B cell (primary cell): Measurements from ENCODE around the gene EXOC6B. TPM values are rescaled to one million over a fixed set of nuclear protein-coding genes. Genes with fewer than 3 reads are reported as not detected.

Source experiments
- ATAC-seq: fragments of 200-7000 bp; cut with Tn5 transposase; one replicate; pipeline ENCODE4 v1.10.0; 2021; ENCODE audit warnings: low read depth, mild to moderate bottlenecking, moderate number of reproducible peaks, moderate library complexity
- CTCF ChIA-PET: fragments of 350-600 bp; sonication (Branson Sonifier 250); formaldehyde crosslinking; loops from one replicate; lab custom pipeline; 2021; ENCODE audit warnings: antibody characterized with exemption, inconsistent platforms; lab: Charles Lee
- POLR2A ChIA-PET: fragments of 350-600 bp; sonication (Branson Sonifier 250); formaldehyde crosslinking; loops from one replicate; lab custom pipeline; 2021; ENCODE audit warnings: antibody characterized with exemption; lab: Charles Lee
- DNase-seq: peaks from one replicate; pipeline ENCODE4 v3.0.0; 2013
- H2AFZ ChIP-seq: 2 replicates; pipeline ENCODE4 v1.6.1; 2012; ENCODE audit warnings: mild to moderate bottlenecking, low read depth, low read length; ENCODE audit not compliant: insufficient read depth, poor library complexity, severe bottlenecking
- H3K27ac ChIP-seq, 2 donors: 1 replicate in 1 of 2; 2 replicates in 1 of 2; pipeline ENCODE4 v1.5.1; 2012 to 2013; ENCODE audit warnings: low read length in 2 of 2, mild to moderate bottlenecking in 2 of 2, moderate library complexity in 1 of 2
- H3K27me3 ChIP-seq, 4 experiments: fragments of 200-600 bp in 1 of 4; sonication (generic) in 1 of 4; replicated peaks in 1 of 4; 1 replicate in 2 of 4; 2 replicates in 2 of 4; pipeline versions ENCODE4 v1.6.1 to v1.7.0; 2013 to 2016; ENCODE audit warnings: low read length in 3 of 4, mild to moderate bottlenecking in 2 of 4, mixed read lengths in 1 of 4, moderate library complexity in 1 of 4; ENCODE audit not compliant: insufficient read depth in 4 of 4, control insufficient read depth in 3 of 4; ENCODE audit errors: control extremely low read depth in 1 of 4
- H3K36me3 ChIP-seq, 2 experiments: replicated peaks in 1 of 2; 1 replicate in 1 of 2; 2 replicates in 1 of 2; pipeline versions ENCODE4 v1.6.1 to v1.7.1; 2013; ENCODE audit warnings: low read length in 1 of 2; ENCODE audit not compliant: insufficient read depth in 2 of 2, control insufficient read depth in 1 of 2; ENCODE audit errors: control extremely low read depth in 1 of 2, extremely low read depth in 1 of 2
- H3K4me1 ChIP-seq, 2 donors: fragments of 200-600 bp in 1 of 2; sonication (generic) in 1 of 2; 1 replicate in 1 of 2; 2 replicates in 1 of 2; pipeline versions ENCODE4 v1.5.1 to v1.6.1; 2013 to 2017; ENCODE audit warnings: low read length in 2 of 2; ENCODE audit not compliant: control insufficient read depth in 2 of 2, insufficient read depth in 2 of 2
- H3K4me2 ChIP-seq: replicated peaks from 2 replicates; pipeline ENCODE3; 2012; ENCODE audit warnings: mild to moderate bottlenecking, low read depth, low read length; ENCODE audit not compliant: poor library complexity, severe bottlenecking
- H3K4me3 ChIP-seq, 5 experiments: fragments of 200-600 bp in 1 of 5; sonication (generic) in 1 of 5; 1 replicate in 3 of 5; 2 replicates in 2 of 5; pipeline versions ENCODE4 v1.5.1 to v1.7.0; 2011 to 2016; ENCODE audit warnings: low read length in 4 of 5, mild to moderate bottlenecking in 4 of 5, low read depth in 2 of 5, control low read depth in 1 of 5, moderate library complexity in 1 of 5; ENCODE audit not compliant: insufficient read depth in 1 of 5; ENCODE audit errors: control extremely low read depth in 1 of 5, extremely low read depth in 1 of 5
- H3K79me2 ChIP-seq: fragments of 200-600 bp; sonication (generic); one replicate; pipeline ENCODE4 v1.6.0; 2016; ENCODE audit warnings: low read length; ENCODE audit not compliant: control insufficient read depth, insufficient read depth
- H3K9ac ChIP-seq: fragments of 200-600 bp; sonication (generic); 2 replicates; pipeline ENCODE4 v1.6.1; 2017; ENCODE audit warnings: mild to moderate bottlenecking, low read length, moderate library complexity
- H3K9me3 ChIP-seq, 3 donors: one replicate each; pipeline versions ENCODE4 v1.6.1 to v1.7.1; 2013; ENCODE audit warnings: low read length in 2 of 3; ENCODE audit not compliant: control insufficient read depth in 2 of 3, insufficient read depth in 1 of 3; ENCODE audit errors: control extremely low read depth in 1 of 3
- H4K20me1 ChIP-seq: 2 replicates; pipeline ENCODE4 v1.6.0; 2012; ENCODE audit warnings: mild to moderate bottlenecking, low read length; ENCODE audit not compliant: insufficient read depth, control insufficient read depth, poor library complexity, severe bottlenecking
- H3K27ac Mint-ChIP-seq: one replicate; pipeline ENCODE4 v1.8.0; 2021; ENCODE audit warnings: mixed read lengths
- H3K27me3 Mint-ChIP-seq: one replicate; pipeline ENCODE4 v1.8.0; 2021; ENCODE audit warnings: mixed read lengths
- H3K4me1 Mint-ChIP-seq: one replicate; pipeline ENCODE4 v1.8.0; 2021; ENCODE audit warnings: mixed read lengths
- H3K4me3 Mint-ChIP-seq: one replicate; pipeline ENCODE4 v1.8.0; 2021; ENCODE audit warnings: mixed read lengths
- H3K9me3 Mint-ChIP-seq: one replicate; pipeline ENCODE4 v1.8.0; 2022; ENCODE audit warnings: mixed read lengths; ENCODE audit not compliant: insufficient read depth
- CTCF ChIP-seq: fragments of 200-600 bp; IDR thresholded peaks from one replicate; pipeline ENCODE4 v1.8.0; 2022; ENCODE audit warnings: antibody characterized with exemption, mild to moderate bottlenecking
- EZH2 ChIP-seq: IDR thresholded peaks from 2 replicates; pipeline ENCODE4 v1.6.1; 2012; ENCODE audit warnings: borderline replicate concordance, low read depth, mild to moderate bottlenecking, moderate library complexity, low read length; ENCODE audit not compliant: insufficient read depth, poor library complexity, severe bottlenecking
- WGBS: methylation state at CpG from one replicate; pipeline ENCODE4 v1.1.5; 2013; ENCODE audit warnings: missing lambda C conversion rate; ENCODE audit not compliant: insufficient coverage; 5-methylcytosine and 5-hydroxymethylcytosine counted together
- intact Hi-C: fragments of 100-400 bp; cut with micrococcal nuclease; formaldehyde crosslinking; loops from one replicate; pipeline ENCODE4 v1.10.0; 2022
- polyA plus RNA-seq: library from polyadenylated mRNA; depleted of rRNA; stranded (reverse); fragments of >200 nt; gene quantifications from 2 replicates; pipeline ENCODE4 v1.2.3, GENCODE V29; 2012
- total RNA-seq, 2 donors: library from RNA; stranded (reverse); fragments of 120-200 nt in 1 of 2; gene quantifications; 1 replicate in 1 of 2; 2 replicates in 1 of 2; pipeline versions ENCODE4 v1.2.3 to v1.2.4, GENCODE V29; 2013 to 2022

The EXOC6B gene
- total and polyA plus RNA-seq, 2 donors (not counting 1 experiment from before 2014, with no cell fraction given): 4.8 to 22.6 TPM

GRCh38 chr2:72718876-72719275 is 107.0 kb downstream of the EXOC6B start:
- Mint-ChIP-seq H3K9me3 (no peaks in the 10 kb centered on the region), H3K4me3 (no peak overlapping the region), H3K4me1 (no peaks in the 10 kb centered on the region), H3K27me3 (no peaks in the 10 kb centered on the region), H3K27ac (no peak overlapping the region)
- ATAC-seq (no peak), DNase-seq (no peak)
- H2AFZ ChIP-seq: no peak overlapping the region
- no peaks in the 10 kb centered on the region for H3K36me3 ChIP-seq
- ChIA-PET CTCF (no interaction called here), POLR2A (no interaction called here)
- H3K4me1 ChIP-seq: no peaks in the 10 kb centered on the region
- H3K9ac ChIP-seq: no peak overlapping the region
- intact Hi-C loops: no loop called here
- H3K4me2 ChIP-seq: no peak overlapping the region
- H3K4me3 ChIP-seq: no peak overlapping the region
- H3K27ac ChIP-seq: no peak overlapping the region
- no peaks in the 10 kb centered on the region for H3K9me3 ChIP-seq
- H3K27me3 ChIP-seq: no peaks in the 10 kb centered on the region
- no peaks in the 10 kb centered on the region for H3K79me2 ChIP-seq
- no peaks in the 10 kb centered on the region for H4K20me1 ChIP-seq
- TF ChIP-seq EZH2 (no peak), CTCF (no peak)

- no peak for ATAC-seq
Measured at GRCh38 chr2:72716601-72717000, 109.2 kb downstream of the EXOC6B start.

More at GRCh38 chr2:72716601-72717000, 109.2 kb downstream of the EXOC6B start:
- DNase-seq: no peak
- Mint-ChIP-seq H3K4me3 (no peak overlapping the region), H3K4me1 (no peaks in the 10 kb centered on the region), H3K9me3 (no peaks in the 10 kb centered on the region), H3K27ac (no peak overlapping the region), H3K27me3 (no peaks in the 10 kb centered on the region)
- CTCF ChIA-PET: no interaction called here
- Histone ChIP-seq H3K4me1 (no peaks in the 10 kb centered on the region), H3K4me3 (no peak overlapping the region), H3K27me3 (no peaks in the 10 kb centered on the region), H3K36me3 (no peaks in the 10 kb centered on the region), H2AFZ (no peak overlapping the region), H3K9me3 (no peaks in the 10 kb centered on the region), H3K4me2 (no peak overlapping the region), H3K9ac (no peak overlapping the region), H4K20me1 (no peaks in the 10 kb centered on the region), H3K79me2 (no peaks in the 10 kb centered on the region), H3K27ac (no peak overlapping the region)
- TF ChIP-seq EZH2 (no peak), CTCF (no peak)
- POLR2A ChIA-PET: no interaction called here
- no CpG with 5 or more reads among the region's 2 CpGs for WGBS
- intact Hi-C loops: no loop called here
